K562 (cell line): ENCODE data around the gene TRPC4AP.

Experiments
- ARID3A ChIP-seq: IDR thresholded peaks from 2 replicates; pipeline ENCODE4 v1.6.1; 2012; ENCODE audit warnings: low read depth, low read length, improper control_type of control experiment, borderline replicate concordance
- CREB3 ChIP-seq: fragments of 450-650 bp; conservative IDR thresholded peaks from 2 replicates; pipeline ENCODE4 v1.6.1; 2016; ENCODE audit warnings: missing genetic modification characterization, low read depth, mild to moderate bottlenecking, missing compliant biosample characterization, moderate library complexity
- EZH2 ChIP-seq: IDR thresholded peaks from 2 replicates; pipeline ENCODE4 v1.6.1; 2012; ENCODE audit warnings: low read depth, mild to moderate bottlenecking, inconsistent platforms, low read length, borderline replicate concordance

DNA sequence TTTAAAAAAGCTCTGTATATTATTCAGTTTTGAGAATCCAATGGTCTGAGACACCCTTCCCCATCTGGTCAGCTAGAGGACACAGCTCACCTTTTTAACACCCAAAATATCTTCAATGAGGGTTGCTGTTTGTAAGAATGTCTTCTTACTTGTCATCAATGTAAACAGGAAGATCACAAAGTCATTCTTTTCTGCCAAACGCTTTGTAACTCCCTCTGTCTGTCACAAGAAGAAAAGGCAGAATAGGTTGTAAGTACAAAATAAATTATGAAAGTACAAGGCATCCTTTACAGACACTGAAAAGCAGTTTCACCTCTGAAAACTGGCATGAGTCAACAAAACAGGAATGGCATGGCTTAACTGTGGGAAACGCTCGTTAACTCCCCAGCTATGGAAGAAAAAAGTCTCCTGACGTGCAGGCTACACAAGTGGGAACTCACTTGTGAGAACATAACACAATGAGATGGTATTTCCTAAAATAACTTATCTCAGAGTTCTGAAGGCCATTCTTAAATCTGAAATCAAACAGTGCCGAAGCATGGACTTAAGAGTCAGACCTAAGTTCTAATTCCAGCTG is 42.7 kb downstream of the TRPC4AP start:
- TF ChIP-seq EZH2 = no peak
- no peak for TF ChIP-seq ARID3A
- no peak for TF ChIP-seq CREB3 (tag)
